Measurements from ENCODE around the gene SMPX. TPM values are rescaled to one million over a fixed set of nuclear protein-coding genes. Genes with fewer than 3 reads are reported as not detected.

The SMPX gene
- total RNA-seq, 1 donor from 2014 or later, result not detected

GRCh38 chrX:21740329-21741274 is 17.3 kb downstream of the SMPX start:
- Mint-ChIP-seq H3K27me3 (ENCODE audit: unreplicated experiment) (peaks cover 6% of the 10 kb centered on the region), H3K36me3 (ENCODE audit: low read depth, unreplicated experiment) (no peaks in the 10 kb centered on the region), H3K27ac (ENCODE audit: unreplicated experiment) (no peak overlapping the region), H3K9me3 (ENCODE audit: unreplicated experiment) (no peaks in the 10 kb centered on the region), H3K4me3 (ENCODE audit: unreplicated experiment) (no peak overlapping the region), H3K4me1 (ENCODE audit: unreplicated experiment) (peaks cover 4% of the 10 kb centered on the region)
- no peak for DNase-seq (ENCODE audit: low spot score)
- TF ChIP-seq CTCF (IDR thresholded peaks at IDR 0.05; ENCODE audit: unreplicated experiment), result no peak

GRCh38 chrX:21738950-21739287 is 19.0 kb downstream of the SMPX start:
- no peak for TF ChIP-seq CTCF (IDR thresholded peaks at IDR 0.05; ENCODE audit: unreplicated experiment)
- no peak overlapping the region for H3K27ac Mint-ChIP-seq (ENCODE audit: unreplicated experiment)
- H3K27me3 Mint-ChIP-seq (ENCODE audit: unreplicated experiment), result peaks cover 4% of the 10 kb centered on the region
- DNase-seq (ENCODE audit: low spot score), result no peak
- no peaks in the 10 kb centered on the region for H3K9me3 Mint-ChIP-seq (ENCODE audit: unreplicated experiment)
- H3K4me1 Mint-ChIP-seq (ENCODE audit: unreplicated experiment), result peaks cover 4% of the 10 kb centered on the region
- H3K4me3 Mint-ChIP-seq (ENCODE audit: unreplicated experiment), result no peak overlapping the region
- no peaks in the 10 kb centered on the region for H3K36me3 Mint-ChIP-seq (ENCODE audit: low read depth, unreplicated experiment)

GRCh38 chrX:21738210-21738949 is 19.5 kb downstream of the SMPX start:
- H3K27me3 Mint-ChIP-seq (ENCODE audit: unreplicated experiment), result peaks cover 4% of the 10 kb centered on the region
- no peak for DNase-seq (ENCODE audit: low spot score)
- no peak overlapping the region for H3K4me3 Mint-ChIP-seq (ENCODE audit: unreplicated experiment)
- H3K9me3 Mint-ChIP-seq (ENCODE audit: unreplicated experiment), result no peaks in the 10 kb centered on the region
- TF ChIP-seq CTCF (IDR thresholded peaks at IDR 0.05; ENCODE audit: unreplicated experiment), result no peak
- H3K27ac Mint-ChIP-seq (ENCODE audit: unreplicated experiment), result no peak overlapping the region
- H3K36me3 Mint-ChIP-seq (ENCODE audit: low read depth, unreplicated experiment), result no peaks in the 10 kb centered on the region
- peaks cover 4% of the 10 kb centered on the region for H3K4me1 Mint-ChIP-seq (ENCODE audit: unreplicated experiment)

- peaks cover 4% of the 10 kb centered on the region for H3K4me1 Mint-ChIP-seq (ENCODE audit: unreplicated experiment)
- H3K27ac Mint-ChIP-seq (ENCODE audit: unreplicated experiment), result no peak overlapping the region
- TF ChIP-seq CTCF (IDR thresholded peaks at IDR 0.05; ENCODE audit: unreplicated experiment), result no peak
- DNase-seq (ENCODE audit: low spot score), result no peak
- H3K9me3 Mint-ChIP-seq (ENCODE audit: unreplicated experiment), result no peaks in the 10 kb centered on the region
- no peak overlapping the region for H3K4me3 Mint-ChIP-seq (ENCODE audit: unreplicated experiment)
- peaks cover 2% of the 10 kb centered on the region for H3K27me3 Mint-ChIP-seq (ENCODE audit: unreplicated experiment)
- no peaks in the 10 kb centered on the region for H3K36me3 Mint-ChIP-seq (ENCODE audit: low read depth, unreplicated experiment)
Measured at GRCh38 chrX:21735768-21736127, 22.2 kb downstream of the SMPX start.
